NOMO-1 (cell line): ENCODE measurements around the gene NXF1.

ENCODE experiments used
- DNase-seq, 2 experiments: peaks; one replicate each; lab custom pipeline; 2025; ENCODE audit not compliant: unreplicated experiment in 2 of 2; lab: John Stamatoyannopoulos, UW

Gene NXF1

DNA sequence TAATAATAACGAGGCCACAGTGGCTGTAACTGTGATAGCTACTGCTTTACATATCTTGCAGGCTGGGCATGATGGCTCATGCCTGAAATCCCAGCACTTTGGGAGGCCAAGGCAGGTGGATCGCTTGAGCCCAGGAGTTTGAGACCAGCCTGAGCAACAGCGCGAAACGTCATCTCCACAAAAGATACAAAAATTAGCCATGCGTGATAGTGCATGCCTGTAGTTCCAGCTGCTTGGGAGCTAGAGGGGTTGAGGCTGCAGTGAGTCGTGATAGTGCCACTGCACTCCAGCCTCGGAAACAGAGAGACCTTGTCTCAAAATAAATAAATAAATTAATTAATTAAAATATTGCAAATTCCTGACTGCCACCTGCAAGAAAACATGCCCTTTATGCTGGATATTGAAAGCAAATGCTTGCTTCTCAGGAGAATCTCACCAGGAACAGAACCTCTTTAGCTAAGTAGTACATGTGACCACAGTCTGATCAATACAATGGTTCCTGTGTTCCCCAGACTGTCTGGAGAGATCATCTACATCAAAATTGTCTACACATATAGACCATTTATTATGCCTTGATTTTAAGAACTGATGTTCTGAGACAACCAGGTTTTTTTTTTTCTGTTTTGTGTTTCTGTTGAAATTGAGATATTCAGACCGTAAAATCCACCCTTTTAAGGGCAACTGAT is 57.6 kb downstream of the NXF1 start:
- no peak for DNase-seq
